Esophagus squamous epithelium (tissue), 5 donors: ENCODE results near the gene ZNF626. TPM values are rescaled to one million over a fixed set of nuclear protein-coding genes. Genes with fewer than 3 reads are reported as not detected.
"Not testable (repeated sequence)": the region's sequence is repeated elsewhere in the genome, so short reads cannot be mapped to it uniquely, and the experiment has no call there.

Source experiments
- DNase-seq: peaks from one replicate; lab custom pipeline; 2025; lab: John Stamatoyannopoulos, UW
- H3K27ac ChIP-seq, 4 donors: fragments of 200-600 bp; sonication (generic); one replicate each; pipeline ENCODE4 v1.5.1; 2016 to 2019; ENCODE audit warnings: mild to moderate bottlenecking in 1 of 4
- H3K27me3 ChIP-seq, 4 donors: fragments of 200-600 bp; sonication (generic); 1 replicate in 3 of 4; 2 replicates in 1 of 4; pipeline versions ENCODE4 v1.5.1 to v1.6.0; 2017 to 2021; ENCODE audit warnings: antibody characterized with exemption in 1 of 4
- H3K36me3 ChIP-seq, 3 donors: fragments of 200-600 bp; sonication (generic); one replicate each; pipeline ENCODE4 v1.5.1; 2016 to 2019
- H3K4me1 ChIP-seq, 3 donors: fragments of 200-600 bp; sonication (generic); one replicate each; pipeline ENCODE4 v1.5.1; 2017 to 2019
- H3K4me3 ChIP-seq, 4 donors: fragments of 200-600 bp; sonication (generic); 1 replicate in 3 of 4; 2 replicates in 1 of 4; pipeline ENCODE4 v1.5.1; 2016 to 2019; ENCODE audit warnings: mild to moderate bottlenecking in 2 of 4, moderate library complexity in 1 of 4
- H3K9me3 ChIP-seq, 3 donors: fragments of 200-600 bp; sonication (generic); one replicate each; pipeline ENCODE4 v1.5.1; 2016 to 2019
- CTCF ChIP-seq, 6 experiments: fragments of 450-650 bp in 4 of 6; fragments of 200-600 bp in 2 of 6; sonication (generic) in 2 of 6; IDR thresholded peaks; one replicate each; pipeline ENCODE4 v1.5.1; 2016 to 2019; ENCODE audit warnings: antibody characterized with exemption in 6 of 6, mild to moderate bottlenecking in 4 of 6, moderate library complexity in 4 of 6
- POLR2A ChIP-seq, 4 donors: fragments of 450-650 bp; IDR thresholded peaks; one replicate each; pipeline ENCODE4 v1.6.1; 2017; ENCODE audit warnings: antibody characterized with exemption in 4 of 4, mild to moderate bottlenecking in 4 of 4, moderate library complexity in 3 of 4
- WGBS, 2 donors: methylation state at CpG; one replicate each; pipeline ENCODE4 v1.1.5; 2018; 5-methylcytosine and 5-hydroxymethylcytosine counted together
- intact Hi-C: fragments of 100-400 bp; cut with DNase I; formaldehyde crosslinking; loops from one replicate; pipeline ENCODE4 v1.15.0; 2022
- total RNA-seq, 4 donors: library from RNA; depleted of rRNA; stranded (reverse); fragments of >200 nt; gene quantifications; one replicate each; pipeline ENCODE4 v1.1.0, GENCODE V29; 2016
- donor health status: DM: yes; HTN: yes; CAD: no.

Gene ZNF626
- total RNA-seq, 4 donors from 2014 or later, result 4.4 to 8.8 (median 6.0) TPM

GRCh38 chr19:20662421-20663105 is 1.2 kb upstream of the ZNF626 start:
- H3K36me3 ChIP-seq, result peaks cover 0 to 26% (median 5%) of the 10 kb centered on the region in 3 donors
- TF ChIP-seq CTCF (IDR thresholded peaks at IDR 0.05), result no peak
- TF ChIP-seq POLR2A (IDR thresholded peaks at IDR 0.05), result no peak
- no peak overlapping the region for H3K4me3 ChIP-seq
- intact Hi-C loops, result no loop called here
- H3K9me3 ChIP-seq, result peaks cover 0 to 31% (median 6%) of the 10 kb centered on the region in 3 donors
- no peaks in the 10 kb centered on the region for H3K27me3 ChIP-seq
- H3K27ac ChIP-seq, result no peak overlapping the region
- 86 to 94% methylated on average over 5 to 6 of the region's 7 CpGs for WGBS, 2 donors
- H3K4me1 ChIP-seq, result peaks cover 0 to 37% (median 3%) of the 10 kb centered on the region in 3 donors
- no peak for DNase-seq

- TF ChIP-seq POLR2A (IDR thresholded peaks at IDR 0.05), result no peak
- no peak for TF ChIP-seq CTCF (IDR thresholded peaks at IDR 0.05)
- H3K27ac ChIP-seq, result peak overlapping the region; percentile 81 to 94 (median 88)
Observed at GRCh38 chr19:20660473-20661140, 764 bp downstream of the ZNF626 start.

GRCh38 chr19:20640545-20640944 is 20.8 kb downstream of the ZNF626 start:
- Histone ChIP-seq H3K27me3 (no peaks in the 10 kb centered on the region), H3K27ac (no peak overlapping the region), H3K4me1 (no peaks in the 10 kb centered on the region), H3K9me3 (peaks cover 0 to 84% (median 47%) of the 10 kb centered on the region in 3 donors), H3K36me3 (peaks cover 0 to 94% (median 5%) of the 10 kb centered on the region in 3 donors), H3K4me3 (no peak overlapping the region)
- intact Hi-C loops, result no loop called here
- TF ChIP-seq POLR2A (IDR thresholded peaks at IDR 0.05) (no peak), CTCF (IDR thresholded peaks at IDR 0.05) (no peak)
- 98 to 100% methylated on average over 2 of the region's 2 CpGs for WGBS, 2 donors
- DNase-seq, result no peak

More at GRCh38 chr19:20660473-20661140, 764 bp downstream of the ZNF626 start:
- DNase-seq, result no peak
- peaks cover 0 to 45% (median 9%) of the 10 kb centered on the region in 3 donors for H3K36me3 ChIP-seq
- peak overlapping the region; percentile 63 to 93 (median 72) for H3K4me3 ChIP-seq
- intact Hi-C loops, result no loop called here
- H3K27me3 ChIP-seq, result no peaks in the 10 kb centered on the region
- H3K4me1 ChIP-seq, result peaks cover 0 to 37% (median 3%) of the 10 kb centered on the region in 3 donors
- H3K9me3 ChIP-seq, result peaks cover 0 to 51% (median 14%) of the 10 kb centered on the region in 3 donors
- WGBS, 2 donors, result 35 to 41% methylated on average over 28 to 29 of the region's 29 CpGs

- Histone ChIP-seq H3K4me1 (no peaks in the 10 kb centered on the region), H3K27ac (no peak overlapping the region), H3K36me3 (peaks cover 0 to 94% (median 5%) of the 10 kb centered on the region in 3 donors), H3K27me3 (no peaks in the 10 kb centered on the region), H3K4me3 (no peak overlapping the region), H3K9me3 (peaks cover 0 to 89% (median 52%) of the 10 kb centered on the region in 3 donors)
- TF ChIP-seq CTCF (IDR thresholded peaks at IDR 0.05), result no peak
- WGBS, 2 donors, result 95 to 96% methylated on average over 2 of the region's 2 CpGs
- no peak for DNase-seq
- intact Hi-C loops, result no loop called here
Observed at GRCh38 chr19:20640023-20640422, 21.3 kb downstream of the ZNF626 start.

GRCh38 chr19:20624560-20624959 is 36.8 kb downstream of the ZNF626 start:
- H3K27ac ChIP-seq, result not testable (repeated sequence)

More at GRCh38 chr19:20624560-20624959, 36.8 kb downstream of the ZNF626 start:
- WGBS, 2 donors, result 76 to 84% methylated on average over 2 of the region's 2 CpGs
- DNase-seq, H3K4me1 ChIP-seq, H3K4me3 ChIP-seq, intact Hi-C loops, H3K27me3 ChIP-seq: not testable (repeated sequence)
- peaks cover 0 to 10% (median 0%) of the 10 kb centered on the region in 3 donors for H3K36me3 ChIP-seq
- peaks cover 0 to 97% (median 76%) of the 10 kb centered on the region in 3 donors for H3K9me3 ChIP-seq
